ENCODE results near the gene NF2.

Gene NF2

GRCh38 chr22:29737251-29738117 lies 134.1 kb downstream of the NF2 start:
- no peak for TF ChIP-seq CTCF (IDR thresholded peaks at IDR 0.05; ENCODE audit: low read depth, low read length, missing control alignments)
- no peak overlapping the region for H3K4me3 ChIP-seq (replicated peaks; ENCODE audit: low read depth, low read length)

GRCh38 chr22:29738118-29738815 lies 134.8 kb downstream of the NF2 start:
- no peak for DNase-seq (ENCODE audit: extremely low read depth, low read depth)
- no peak overlapping the region for H3K4me3 ChIP-seq (replicated peaks; ENCODE audit: low read depth, low read length)
- no peak for TF ChIP-seq CTCF (IDR thresholded peaks at IDR 0.05; ENCODE audit: low read depth, low read length, missing control alignments)

More at GRCh38 chr22:29737251-29738117, 134.1 kb downstream of the NF2 start:
- no peak for DNase-seq (ENCODE audit: extremely low read depth, low read depth)

GRCh38 chr22:29739346-29739875 lies 136.0 kb downstream of the NF2 start:
- no peak for DNase-seq (ENCODE audit: extremely low read depth, low read depth)
- no peak overlapping the region for H3K4me3 ChIP-seq (replicated peaks; ENCODE audit: low read depth, low read length)
- TF ChIP-seq CTCF (IDR thresholded peaks at IDR 0.05; ENCODE audit: low read depth, low read length, missing control alignments): no peak

GRCh38 chr22:29740216-29740615 lies 136.8 kb downstream of the NF2 start:
- no peak for DNase-seq (ENCODE audit: extremely low read depth, low read depth)
- TF ChIP-seq CTCF (IDR thresholded peaks at IDR 0.05; ENCODE audit: low read depth, low read length, missing control alignments): no peak
- H3K4me3 ChIP-seq (replicated peaks; ENCODE audit: low read depth, low read length): no peak overlapping the region

- no peak for DNase-seq (ENCODE audit: extremely low read depth, low read depth)
- no peak overlapping the region for H3K4me3 ChIP-seq (replicated peaks; ENCODE audit: low read depth, low read length)
- no peak for TF ChIP-seq CTCF (IDR thresholded peaks at IDR 0.05; ENCODE audit: low read depth, low read length, missing control alignments)
These were observed 138.5 kb downstream of the NF2 start for GRCh38 chr22:29741926-29742325.

GRCh38 chr22:29742326-29742725 lies 138.9 kb downstream of the NF2 start:
- no peak for DNase-seq (ENCODE audit: extremely low read depth, low read depth)
- H3K4me3 ChIP-seq (replicated peaks; ENCODE audit: low read depth, low read length): no peak overlapping the region
- no peak for TF ChIP-seq CTCF (IDR thresholded peaks at IDR 0.05; ENCODE audit: low read depth, low read length, missing control alignments)

Measured in HFF-Myc (cell line).